AG04449 (cell line): ENCODE results near the gene PDE8A.

Source experiments
- CTCF ChIA-PET: fragments of 350-600 bp; formaldehyde crosslinking; extraction: SDS; loops from one replicate; lab custom pipeline; 2021; ENCODE audit warnings: antibody characterized with exemption; lab: Yijun Ruan, JAX
- POLR2A ChIA-PET: fragments of 400-600, 350-600 bp; formaldehyde crosslinking; extraction: SDS; loops from one replicate; lab custom pipeline; 2020; ENCODE audit warnings: antibody characterized with exemption, inconsistent platforms; lab: Yijun Ruan, JAX
- DNase-seq: peaks from one replicate; pipeline ENCODE4 v3.0.0-alpha.2; 2010; ENCODE audit warnings: low read depth, low spot score
- H3K4me3 ChIP-seq: 2 replicates; pipeline ENCODE4 v1.5.1; 2011; ENCODE audit warnings: low read depth, mild to moderate bottlenecking, control low read depth, low read length
- CTCF ChIP-seq: IDR thresholded peaks from one replicate; pipeline ENCODE4 v1.5.1; 2011; ENCODE audit warnings: mild to moderate bottlenecking, moderate library complexity, low read length, control low read depth, inconsistent platforms; ENCODE audit not compliant: insufficient read depth; ENCODE audit errors: missing control alignments

The PDE8A gene

GRCh38 chr15:85024003-85024402 is 42.3 kb downstream of the PDE8A start:
- CTCF ChIA-PET, result interaction anchor here (2.0 kb wide), 1 partner anchor 21 kb away, joined by 10 read pairs; no protein-coding TSS in a partner anchor
- no peak for TF ChIP-seq CTCF
- DNase-seq, result no peak

GRCh38 chr15:85024509-85025336 is 43.1 kb downstream of the PDE8A start:
- no peak overlapping the region for H3K4me3 ChIP-seq
- ChIA-PET POLR2A (no interaction called here), CTCF (interaction anchor here (1.3 to 2.0 kb wide), 2 partner anchors 20 kb away, joined by 5 to 10 read pairs; no protein-coding TSS in a partner anchor)
- no peak for TF ChIP-seq CTCF
- no peak for DNase-seq

More at GRCh38 chr15:85024003-85024402, 42.3 kb downstream of the PDE8A start:
- POLR2A ChIA-PET, result no interaction called here
- H3K4me3 ChIP-seq, result no peak overlapping the region

GRCh38 chr15:85025516-85026251 is 44.0 kb downstream of the PDE8A start:
- no peak for TF ChIP-seq CTCF
- ChIA-PET POLR2A (no interaction called here), CTCF (interaction anchor here (1.3 to 2.0 kb wide), 2 partner anchors 19 to 21 kb away, joined by 5 to 10 read pairs; no protein-coding TSS in a partner anchor)
- DNase-seq, result no peak
- H3K4me3 ChIP-seq, result no peak overlapping the region

GRCh38 chr15:85026304-85027032 is 44.8 kb downstream of the PDE8A start:
- no peak overlapping the region for H3K4me3 ChIP-seq
- no peak for DNase-seq
- POLR2A ChIA-PET, result interaction anchor here (0.6 kb wide), 1 partner anchor 65 kb away, joined by 3 read pairs; no protein-coding TSS in a partner anchor
- no peak for TF ChIP-seq CTCF
- CTCF ChIA-PET, result interaction anchor here (2.0 kb wide), 1 partner anchor 18 kb away, joined by 10 read pairs; no protein-coding TSS in a partner anchor

- no peak overlapping the region for H3K4me3 ChIP-seq
- CTCF ChIA-PET, result no interaction called here
These were observed 45.4 kb downstream of the PDE8A start for GRCh38 chr15:85027033-85027380.

More at GRCh38 chr15:85027033-85027380, 45.4 kb downstream of the PDE8A start:
- TF ChIP-seq CTCF, result no peak
- POLR2A ChIA-PET, result interaction anchor here (0.6 kb wide), 1 partner anchor 66 kb away, joined by 3 read pairs; no protein-coding TSS in a partner anchor
- DNase-seq, result no peak
